Muscle layer of duodenum (tissue), 2 donors: ENCODE data around the gene UGT2B15.
"Not testable (repeated sequence)": the region's sequence is repeated elsewhere in the genome, so short reads cannot be mapped to it uniquely, and the experiment has no call there.

Experiments used
- H3K27ac ChIP-seq: one replicate; pipeline ENCODE4 v1.7.0; 2013; ENCODE audit warnings: mild to moderate bottlenecking, low read length
- H3K27me3 ChIP-seq: one replicate; pipeline ENCODE4 v1.7.0; 2013; ENCODE audit warnings: low read depth, mild to moderate bottlenecking, control low read depth, low read length
- H3K36me3 ChIP-seq, 2 donors: one replicate each; pipeline ENCODE4 v1.7.0; 2013; ENCODE audit warnings: low read length in 2 of 2, control low read depth in 1 of 2, mild to moderate bottlenecking in 1 of 2; ENCODE audit not compliant: insufficient read depth in 2 of 2, control insufficient read depth in 1 of 2
- H3K4me1 ChIP-seq, 2 donors: one replicate each; pipeline ENCODE4 v1.7.0; 2013; ENCODE audit warnings: low read length in 2 of 2, mild to moderate bottlenecking in 2 of 2, control low read depth in 1 of 2, moderate library complexity in 1 of 2; ENCODE audit not compliant: insufficient read depth in 2 of 2, control insufficient read depth in 1 of 2
- H3K4me3 ChIP-seq, 2 donors: one replicate each; pipeline ENCODE4 v1.7.0; 2013; ENCODE audit warnings: low read length in 2 of 2, low read depth in 1 of 2, mild to moderate bottlenecking in 1 of 2
- H3K9me3 ChIP-seq, 2 donors: one replicate each; pipeline ENCODE4 v1.7.0; 2013; ENCODE audit warnings: low read length in 2 of 2, control low read depth in 1 of 2, mild to moderate bottlenecking in 1 of 2; ENCODE audit not compliant: control insufficient read depth in 1 of 2
- donor health status: healthy.

Gene UGT2B15

DNA sequence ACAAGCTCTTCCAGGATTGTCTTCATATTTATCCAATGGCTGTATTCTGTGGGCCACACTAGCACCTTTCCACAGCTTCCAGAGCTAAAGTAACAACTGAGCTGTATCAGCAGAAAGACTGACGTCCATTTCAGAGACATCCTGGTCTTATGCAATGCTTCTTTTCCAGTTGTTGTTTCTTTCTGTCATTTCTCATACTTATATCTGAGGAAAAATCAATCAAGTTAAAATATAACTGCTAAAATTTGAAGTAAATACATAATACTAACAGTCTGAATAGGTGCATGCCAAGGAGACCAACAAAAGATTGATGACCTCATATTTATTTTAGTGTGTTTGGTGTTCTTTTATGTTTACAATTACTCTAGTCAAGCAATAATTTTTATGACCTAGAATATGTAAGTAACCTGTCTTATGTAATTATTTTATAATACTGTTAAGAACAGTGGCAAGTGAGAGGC lies at the start of gene UGT2B15:
UGT2B15 (minus strand) TSS at position 174 of the 461 bp plus-strand sequence; CDS start at position 140, 34 bp downstream.
- H3K27ac ChIP-seq, H3K36me3 ChIP-seq, H3K4me3 ChIP-seq, H3K9me3 ChIP-seq, H3K4me1 ChIP-seq, H3K27me3 ChIP-seq: not testable (repeated sequence)

DNA sequence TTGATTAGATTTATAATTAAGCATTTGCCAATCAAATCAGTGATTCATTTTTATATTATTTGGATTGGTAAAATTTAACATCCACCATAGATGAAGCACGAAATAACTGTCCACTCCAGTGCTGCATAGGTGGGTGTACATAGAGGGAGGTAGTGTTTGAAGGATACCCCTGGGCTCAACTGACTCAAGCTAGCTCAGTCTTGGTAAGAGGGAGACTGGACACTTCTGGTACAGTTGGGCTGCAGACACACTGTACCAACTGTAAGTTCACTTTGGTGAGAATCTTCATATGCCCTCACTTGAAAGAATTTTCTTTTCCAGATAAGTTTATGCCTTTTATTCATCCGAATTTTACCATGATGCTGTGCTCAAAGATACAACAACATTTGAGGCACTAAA lies 48.6 kb upstream of the UGT2B15 start:
- Histone ChIP-seq H3K9me3 (no peaks in the 10 kb centered on the region), H3K4me3 (no peak overlapping the region), H3K36me3 (no peaks in the 10 kb centered on the region), H3K4me1 (no peaks in the 10 kb centered on the region), H3K27ac (no peak overlapping the region), H3K27me3 (no peaks in the 10 kb centered on the region)

DNA sequence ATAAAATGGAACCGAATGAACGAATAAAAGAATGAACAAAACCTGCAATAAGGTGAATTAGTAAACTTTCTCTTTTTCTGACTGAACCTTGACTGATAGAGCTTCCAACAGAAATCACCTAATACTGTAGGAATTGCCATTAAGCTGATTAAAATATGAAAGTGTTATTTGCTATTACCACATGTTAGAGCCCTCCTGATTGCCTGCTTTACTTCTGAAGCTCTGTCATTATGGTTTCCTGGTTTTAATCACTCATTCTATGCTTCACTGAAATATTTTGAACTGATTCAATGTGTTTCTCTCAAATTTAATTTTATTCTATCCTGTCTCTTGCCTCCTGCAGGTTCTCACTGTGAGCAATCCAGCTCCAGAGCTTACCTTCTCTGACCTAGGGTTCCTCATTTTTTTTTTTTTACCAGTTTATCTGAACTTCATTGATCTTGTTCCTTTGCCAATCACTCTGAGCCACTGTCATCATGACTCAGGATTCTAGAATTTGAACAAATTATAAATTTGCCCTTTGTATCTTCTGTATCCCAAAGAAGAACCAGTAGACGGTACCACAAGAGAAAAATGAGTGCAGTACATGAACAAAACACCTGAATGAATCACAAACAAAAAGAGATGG lies 48.1 kb upstream of the UGT2B15 start:
- no peak overlapping the region for H3K4me3 ChIP-seq
- no peaks in the 10 kb centered on the region for H3K36me3 ChIP-seq
- no peaks in the 10 kb centered on the region for H3K27me3 ChIP-seq
- no peaks in the 10 kb centered on the region for H3K4me1 ChIP-seq
- H3K27ac ChIP-seq = no peak overlapping the region
- H3K9me3 ChIP-seq = no peaks in the 10 kb centered on the region

DNA sequence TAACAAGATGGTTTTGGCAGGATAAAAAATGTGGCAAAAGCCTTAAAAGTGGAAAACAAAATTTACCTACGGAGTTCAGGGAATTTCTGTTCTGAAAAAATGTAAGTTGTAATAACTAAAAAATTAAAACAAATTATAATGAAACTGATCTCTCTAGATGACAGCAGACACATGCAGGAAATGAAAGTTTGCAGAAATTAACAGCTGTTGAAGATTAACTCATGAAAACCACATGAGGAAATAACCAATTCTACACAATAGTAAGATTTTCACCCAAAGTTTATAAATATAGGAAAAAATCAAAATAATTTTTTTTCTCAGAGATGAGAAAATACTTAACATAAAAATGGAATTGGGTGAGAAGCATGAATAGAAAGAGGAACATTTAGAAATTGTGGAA lies 47.5 kb upstream of the UGT2B15 start:
- H3K36me3 ChIP-seq = no peaks in the 10 kb centered on the region
- H3K9me3 ChIP-seq = no peaks in the 10 kb centered on the region
- no peaks in the 10 kb centered on the region for H3K27me3 ChIP-seq
- H3K27ac ChIP-seq = no peak overlapping the region
- H3K4me3 ChIP-seq = no peak overlapping the region
- no peaks in the 10 kb centered on the region for H3K4me1 ChIP-seq

GRCh38 chr4:68714400-68714799 lies 43.9 kb upstream of the UGT2B15 start:
- no peaks in the 10 kb centered on the region for H3K36me3 ChIP-seq
- H3K4me1 ChIP-seq = no peaks in the 10 kb centered on the region
- no peaks in the 10 kb centered on the region for H3K9me3 ChIP-seq
- no peaks in the 10 kb centered on the region for H3K27me3 ChIP-seq
- H3K27ac ChIP-seq = no peak overlapping the region
- no peak overlapping the region for H3K4me3 ChIP-seq

DNA sequence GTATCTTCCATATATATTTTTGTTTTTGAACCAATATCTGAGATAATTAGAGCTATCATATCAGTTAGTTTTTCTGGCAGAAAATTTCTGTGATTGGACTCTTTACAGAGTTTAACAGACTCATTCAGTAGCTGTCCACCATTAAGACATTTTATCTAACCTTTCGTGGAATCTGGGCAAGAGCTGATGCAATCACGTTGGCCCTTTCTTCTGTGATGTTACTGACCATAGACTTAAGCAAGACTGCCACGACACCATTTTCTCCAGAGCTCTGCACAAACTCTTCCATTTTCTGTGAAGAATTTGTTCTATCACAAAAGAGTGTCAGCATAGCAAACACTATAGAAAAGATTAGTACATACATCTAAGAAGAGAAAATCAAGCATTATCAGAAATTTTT lies 41.8 kb upstream of the UGT2B15 start:
- H3K36me3 ChIP-seq = no peaks in the 10 kb centered on the region
- no peaks in the 10 kb centered on the region for H3K4me1 ChIP-seq
- H3K27me3 ChIP-seq = no peaks in the 10 kb centered on the region
- H3K27ac ChIP-seq = no peak overlapping the region
- H3K4me3 ChIP-seq = no peak overlapping the region
- H3K9me3 ChIP-seq = no peaks in the 10 kb centered on the region

- H3K27ac ChIP-seq = no peak overlapping the region
- no peaks in the 10 kb centered on the region for H3K36me3 ChIP-seq
- H3K4me3 ChIP-seq = no peak overlapping the region
- no peaks in the 10 kb centered on the region for H3K27me3 ChIP-seq
- H3K4me1 ChIP-seq = no peaks in the 10 kb centered on the region
- no peaks in the 10 kb centered on the region for H3K9me3 ChIP-seq
These were observed 38.1 kb upstream of the UGT2B15 start for GRCh38 chr4:68708566-68708965.

DNA sequence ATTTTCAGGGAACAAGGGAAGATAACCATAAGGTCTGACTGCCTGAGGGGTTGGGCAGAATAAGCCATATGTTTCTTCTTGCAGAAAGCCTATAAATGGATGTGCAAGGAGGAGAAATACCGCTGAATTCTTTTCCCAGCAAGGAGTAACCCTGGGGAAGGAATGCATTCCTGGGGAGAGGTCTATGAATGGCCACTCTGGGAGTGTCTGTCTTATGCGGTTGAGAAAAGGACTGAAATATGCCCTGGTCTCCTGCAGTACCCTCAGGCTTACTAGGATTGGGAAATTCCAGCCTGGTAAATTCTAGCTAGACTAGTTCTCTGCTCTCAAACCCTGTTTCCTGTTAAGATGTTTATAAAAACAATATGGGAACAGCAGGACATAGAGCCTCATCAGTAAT lies 32.7 kb upstream of the UGT2B15 start:
- H3K27me3 ChIP-seq, H3K27ac ChIP-seq, H3K36me3 ChIP-seq, H3K4me1 ChIP-seq, H3K9me3 ChIP-seq, H3K4me3 ChIP-seq: not testable (repeated sequence)

DNA sequence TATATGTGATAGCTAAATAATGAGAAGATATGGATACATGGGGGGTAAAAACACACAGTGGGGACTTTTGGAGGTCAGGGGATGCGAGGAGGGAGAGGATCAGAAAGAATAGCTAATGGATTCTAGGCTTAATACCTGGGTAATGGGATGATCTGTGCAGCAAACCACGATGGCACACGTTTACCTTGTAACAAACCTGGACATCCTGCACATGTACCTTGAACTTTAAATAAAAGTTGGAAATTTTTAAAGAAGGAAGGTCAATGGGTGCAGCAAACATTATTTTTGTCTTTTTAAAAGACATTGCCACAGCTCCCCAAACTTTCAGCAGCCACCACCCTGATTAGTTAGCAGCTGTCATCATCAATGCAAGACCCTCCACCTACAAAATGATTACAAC lies 29.7 kb upstream of the UGT2B15 start:
- Histone ChIP-seq H3K4me1 (no peaks in the 10 kb centered on the region), H3K36me3 (no peaks in the 10 kb centered on the region), H3K4me3 (no peak overlapping the region), H3K27ac (no peak overlapping the region), H3K27me3 (no peaks in the 10 kb centered on the region), H3K9me3 (no peaks in the 10 kb centered on the region)

- Histone ChIP-seq H3K4me1 (no peaks in the 10 kb centered on the region), H3K27me3 (no peaks in the 10 kb centered on the region), H3K9me3 (no peaks in the 10 kb centered on the region), H3K4me3 (no peak overlapping the region), H3K36me3 (no peaks in the 10 kb centered on the region), H3K27ac (no peak overlapping the region)
These were observed 23.0 kb upstream of the UGT2B15 start for GRCh38 chr4:68693325-68694075.

GRCh38 chr4:68691186-68691585 lies 20.7 kb upstream of the UGT2B15 start:
- H3K9me3 ChIP-seq = no peaks in the 10 kb centered on the region
- no peaks in the 10 kb centered on the region for H3K27me3 ChIP-seq

GRCh38 chr4:68683034-68683433 lies 12.6 kb upstream of the UGT2B15 start:
- no peak overlapping the region for H3K27ac ChIP-seq
- H3K4me3 ChIP-seq = no peak overlapping the region
- H3K36me3 ChIP-seq = no peaks in the 10 kb centered on the region
- H3K9me3 ChIP-seq = no peaks in the 10 kb centered on the region
- no peaks in the 10 kb centered on the region for H3K4me1 ChIP-seq
- no peaks in the 10 kb centered on the region for H3K27me3 ChIP-seq

More at GRCh38 chr4:68691186-68691585, 20.7 kb upstream of the UGT2B15 start:
- no peak overlapping the region for H3K4me3 ChIP-seq
- no peaks in the 10 kb centered on the region for H3K4me1 ChIP-seq
- no peak overlapping the region for H3K27ac ChIP-seq
- H3K36me3 ChIP-seq = no peaks in the 10 kb centered on the region
